Mesothelial cell of epicardium (in vitro differentiated cells): ENCODE results near the gene TOLLIP. TPM values are rescaled to one million over a fixed set of nuclear protein-coding genes. Genes with fewer than 3 reads are reported as not detected.

Experiments
- DNase-seq, 2 experiments: peaks; one replicate each; pipeline ENCODE4 v3.0.0; 2021; ENCODE audit warnings: low spot score in 2 of 2; ENCODE audit not compliant: unreplicated experiment in 2 of 2
- H3K27ac Mint-ChIP-seq: 2 replicates; pipeline ENCODE4 v1.8.0; 2021; ENCODE audit warnings: mixed read lengths
- H3K27me3 Mint-ChIP-seq: 2 replicates; pipeline ENCODE4 v1.8.0; 2021; ENCODE audit warnings: low read depth, mixed read lengths
- H3K36me3 Mint-ChIP-seq: 2 replicates; pipeline ENCODE4 v1.8.0; 2021; ENCODE audit warnings: mixed read lengths
- H3K4me1 Mint-ChIP-seq: 2 replicates; pipeline ENCODE4 v1.8.0; 2021; ENCODE audit warnings: mixed read lengths
- H3K4me3 Mint-ChIP-seq: 2 replicates; pipeline ENCODE4 v1.8.0; 2021; ENCODE audit warnings: mild to moderate bottlenecking, moderate library complexity, mixed read lengths
- H3K9me3 Mint-ChIP-seq: 2 replicates; pipeline ENCODE4 v1.8.0; 2021; ENCODE audit warnings: mixed read lengths
- total RNA-seq: library from RNA; stranded (reverse); gene quantifications from 3 replicates; pipeline ENCODE4 v1.2.1, GENCODE V29; 2021
- TF ChIP-seq, protein P1 (sequence below): fragments of 200-600 bp; sonication (generic); IDR thresholded peaks from one replicate; pipeline ENCODE4 v1.5.0; 2021; ENCODE audit warnings: antibody characterized with exemption; ENCODE audit not compliant: unreplicated experiment

Gene TOLLIP
- total RNA-seq, 1 donor from 2014 or later = 43.2 TPM

DNA sequence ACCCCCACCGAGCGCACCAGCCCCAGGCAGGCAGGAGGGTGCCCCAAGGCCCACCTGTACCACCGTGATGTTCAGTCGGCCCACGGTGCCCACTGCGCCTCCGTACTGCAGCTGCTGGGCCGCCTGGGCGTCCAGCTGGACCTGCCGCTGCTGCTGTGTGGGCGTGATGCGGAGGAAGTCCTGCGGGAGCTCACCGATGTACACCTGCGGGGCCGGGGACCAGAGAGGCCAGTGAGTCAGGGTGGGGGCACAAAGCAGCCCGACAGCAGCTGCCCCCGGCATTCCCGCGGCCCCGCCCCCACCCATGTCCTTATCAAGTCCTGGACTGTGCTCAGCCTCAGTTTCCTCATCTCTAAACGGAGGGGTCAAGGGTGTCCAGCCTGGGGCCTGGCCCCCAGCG, 13.8 kb downstream of the TOLLIP start:
- Mint-ChIP-seq H3K4me3 (no peak overlapping the region), H3K4me1 (peaks cover 16% of the 10 kb centered on the region), H3K9me3 (no peaks in the 10 kb centered on the region), H3K27ac (no peak overlapping the region), H3K36me3 (peaks cover 5% of the 10 kb centered on the region), H3K27me3 (no peaks in the 10 kb centered on the region)
- TF ChIP-seq, protein P1, sequence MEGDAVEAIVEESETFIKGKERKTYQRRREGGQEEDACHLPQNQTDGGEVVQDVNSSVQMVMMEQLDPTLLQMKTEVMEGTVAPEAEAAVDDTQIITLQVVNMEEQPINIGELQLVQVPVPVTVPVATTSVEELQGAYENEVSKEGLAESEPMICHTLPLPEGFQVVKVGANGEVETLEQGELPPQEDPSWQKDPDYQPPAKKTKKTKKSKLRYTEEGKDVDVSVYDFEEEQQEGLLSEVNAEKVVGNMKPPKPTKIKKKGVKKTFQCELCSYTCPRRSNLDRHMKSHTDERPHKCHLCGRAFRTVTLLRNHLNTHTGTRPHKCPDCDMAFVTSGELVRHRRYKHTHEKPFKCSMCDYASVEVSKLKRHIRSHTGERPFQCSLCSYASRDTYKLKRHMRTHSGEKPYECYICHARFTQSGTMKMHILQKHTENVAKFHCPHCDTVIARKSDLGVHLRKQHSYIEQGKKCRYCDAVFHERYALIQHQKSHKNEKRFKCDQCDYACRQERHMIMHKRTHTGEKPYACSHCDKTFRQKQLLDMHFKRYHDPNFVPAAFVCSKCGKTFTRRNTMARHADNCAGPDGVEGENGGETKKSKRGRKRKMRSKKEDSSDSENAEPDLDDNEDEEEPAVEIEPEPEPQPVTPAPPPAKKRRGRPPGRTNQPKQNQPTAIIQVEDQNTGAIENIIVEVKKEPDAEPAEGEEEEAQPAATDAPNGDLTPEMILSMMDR = no peak
- DNase-seq = peak in 1 of 2 experiments; percentile 17

DNA sequence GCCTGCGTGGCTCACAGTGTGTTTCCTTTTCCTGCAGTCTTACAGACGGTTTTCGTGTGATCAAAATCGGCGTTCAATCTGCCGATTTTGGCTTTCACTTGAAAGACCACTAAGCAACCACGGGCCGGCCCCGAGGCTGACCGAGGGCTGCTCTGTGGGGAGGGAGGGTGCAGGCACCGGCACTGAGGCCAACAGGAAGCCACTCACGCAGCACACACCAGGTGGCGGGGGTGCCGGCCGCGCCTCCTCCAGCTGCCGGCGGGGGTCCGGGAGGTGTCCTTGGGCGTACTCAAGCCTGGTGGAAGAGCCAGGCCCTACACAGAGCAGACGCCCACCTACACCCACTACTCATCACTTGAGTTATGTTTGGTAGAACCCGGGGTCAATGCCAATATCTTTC, 14.3 kb downstream of the TOLLIP start:
- Mint-ChIP-seq H3K4me3 (no peak overlapping the region), H3K9me3 (no peaks in the 10 kb centered on the region), H3K36me3 (peaks cover 5% of the 10 kb centered on the region), H3K27ac (no peak overlapping the region), H3K27me3 (no peaks in the 10 kb centered on the region), H3K4me1 (peaks cover 12% of the 10 kb centered on the region)
- TF ChIP-seq, protein P1 = no peak
- DNase-seq = peak in 1 of 2 experiments; percentile 16

DNA sequence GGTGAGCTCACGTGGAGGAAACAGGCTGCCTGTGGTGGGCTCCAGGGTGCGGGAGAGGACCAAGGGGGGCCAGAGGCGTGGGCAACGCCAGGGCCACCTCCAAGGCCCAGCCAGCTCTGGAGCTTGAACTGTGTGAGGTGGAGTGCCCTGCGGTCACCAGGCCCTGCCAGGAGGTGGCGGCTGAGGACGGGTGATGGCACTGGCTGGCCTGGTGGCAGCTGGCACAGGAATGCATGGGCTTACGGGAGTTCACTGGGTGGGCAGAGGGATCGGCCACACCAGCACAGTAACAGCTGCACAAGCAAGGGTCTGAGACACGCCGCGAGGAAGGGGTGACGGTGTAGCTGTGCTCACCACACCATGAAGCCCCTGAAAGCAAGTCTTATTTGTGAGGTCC, 15.8 kb downstream of the TOLLIP start:
- no peak overlapping the region for H3K4me3 Mint-ChIP-seq
- no peak overlapping the region for H3K27ac Mint-ChIP-seq
- DNase-seq = no peak
- peaks cover under 1% of the 10 kb centered on the region for H3K4me1 Mint-ChIP-seq
- no peaks in the 10 kb centered on the region for H3K9me3 Mint-ChIP-seq
- TF ChIP-seq, protein P1 = no peak
- H3K27me3 Mint-ChIP-seq = no peaks in the 10 kb centered on the region
- peaks cover 5% of the 10 kb centered on the region for H3K36me3 Mint-ChIP-seq

DNA sequence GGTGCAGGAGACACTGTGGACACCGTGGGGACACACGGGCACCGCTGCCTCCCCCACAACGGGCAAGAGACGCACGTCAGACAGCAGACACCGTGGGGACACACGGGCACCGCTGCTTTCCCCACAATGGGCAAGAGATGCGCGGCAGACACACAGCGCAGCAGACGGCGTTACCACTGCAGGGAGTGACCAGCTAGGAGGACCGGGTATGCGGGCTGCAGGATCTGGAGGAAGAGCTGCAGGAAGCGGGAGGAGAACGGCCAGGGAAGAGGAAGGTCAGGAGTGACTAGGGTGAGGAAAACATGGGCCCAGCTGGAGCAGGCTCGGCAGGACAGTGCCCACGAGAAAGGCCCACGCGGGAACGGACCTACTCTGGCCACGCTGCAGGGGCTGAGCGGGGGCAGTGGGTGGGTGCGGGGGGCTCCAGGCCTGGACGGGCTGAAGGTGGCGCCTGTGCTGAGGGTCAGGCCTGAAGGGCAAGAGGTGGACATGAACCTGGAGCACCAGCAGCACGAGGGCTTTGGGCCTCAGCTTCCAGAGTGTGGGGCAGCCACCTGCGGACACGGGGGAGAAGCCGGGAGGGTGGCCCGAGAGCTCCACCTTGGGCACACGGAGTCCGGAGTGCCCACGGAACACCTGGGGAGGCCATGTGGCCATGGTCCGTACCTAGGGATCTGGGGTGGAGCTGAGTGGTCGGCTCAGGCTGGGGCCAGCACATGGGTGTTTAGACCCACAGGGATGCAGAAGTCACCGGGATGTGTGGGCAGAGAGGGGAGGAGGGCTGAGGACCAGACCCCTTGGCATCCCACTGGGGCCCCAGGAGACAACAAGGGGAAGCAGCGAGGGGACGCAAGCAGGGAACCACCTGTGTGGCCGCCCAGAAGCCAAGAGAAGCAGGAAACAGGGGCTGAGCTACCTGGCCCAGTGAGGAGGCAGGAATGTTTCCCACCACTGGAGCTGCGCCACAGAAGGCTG, 16.5 kb downstream of the TOLLIP start:
- no peak overlapping the region for H3K4me3 Mint-ChIP-seq
- no peaks in the 10 kb centered on the region for H3K9me3 Mint-ChIP-seq
- H3K27me3 Mint-ChIP-seq = no peaks in the 10 kb centered on the region
- TF ChIP-seq, protein P1 = no peak
- peak in 1 of 2 experiments; percentile 16 for DNase-seq
- H3K27ac Mint-ChIP-seq = no peak overlapping the region
- no peaks in the 10 kb centered on the region for H3K4me1 Mint-ChIP-seq
- H3K36me3 Mint-ChIP-seq = peaks cover 5% of the 10 kb centered on the region

DNA sequence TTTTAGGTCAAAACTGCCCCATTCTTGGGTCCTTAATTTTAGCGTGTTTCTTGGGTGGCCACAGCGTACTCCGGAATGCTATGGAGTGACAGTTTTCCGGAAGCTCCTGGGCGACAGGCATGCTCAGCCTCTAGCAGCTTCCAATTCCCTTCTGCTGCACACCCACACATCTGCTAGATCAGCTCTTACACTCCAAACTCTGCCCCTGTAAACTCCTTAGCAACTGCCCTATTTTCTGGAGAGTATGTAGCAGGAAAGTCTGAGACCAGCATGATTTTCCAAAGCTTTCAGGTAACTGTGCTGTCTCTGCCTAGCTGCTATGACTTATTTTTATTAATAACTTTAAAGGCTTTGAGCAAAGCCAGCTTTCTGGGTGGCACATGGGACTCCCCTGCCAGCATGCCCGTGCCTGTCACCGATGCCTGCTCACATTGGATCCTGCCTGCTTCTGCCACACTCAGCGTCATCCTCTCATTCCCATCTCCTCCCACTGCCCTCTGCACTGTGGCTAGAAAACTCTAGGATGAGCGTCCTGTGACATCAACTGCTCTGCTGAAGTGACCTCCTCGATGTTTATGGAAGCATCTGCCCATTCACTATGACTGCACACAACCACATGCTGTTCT, 17.3 kb downstream of the TOLLIP start:
- H3K36me3 Mint-ChIP-seq = peaks cover 7% of the 10 kb centered on the region

More for the DNA sequence above, 17.3 kb downstream of the TOLLIP start:
- Mint-ChIP-seq H3K9me3 (no peaks in the 10 kb centered on the region), H3K27me3 (no peaks in the 10 kb centered on the region), H3K4me1 (no peaks in the 10 kb centered on the region), H3K27ac (no peak overlapping the region), H3K4me3 (no peak overlapping the region)
- TF ChIP-seq, protein P1 = no peak
- DNase-seq = no peak
